Epithelial cell of esophagus (primary cell): Measurements from ENCODE around the gene ACTG2.

ENCODE experiments used
- DNase-seq: peaks from one replicate; pipeline ENCODE4 v3.0.0; 2010; ENCODE audit warnings: low read depth
- H3K4me3 ChIP-seq: 2 replicates; pipeline ENCODE4 v1.5.1; 2011; ENCODE audit warnings: mild to moderate bottlenecking, low read length, control low read depth
- CTCF ChIP-seq: IDR thresholded peaks from 2 replicates; pipeline ENCODE4 v1.5.1; 2011; ENCODE audit warnings: low read depth, mild to moderate bottlenecking, low read length, control low read depth, inconsistent platforms; ENCODE audit not compliant: insufficient read depth; ENCODE audit errors: missing control alignments

ACTG2 gene

GRCh38 chr2:73969356-73969755 is 76.5 kb downstream of the ACTG2 start:
- peak; percentile 33 for DNase-seq
- no peak for TF ChIP-seq CTCF
- H3K4me3 ChIP-seq: no peak overlapping the region
